SU-DHL-6 (cell line): Measurements from ENCODE around the gene CACNG8.

Experiments
- H2AFZ ChIP-seq: fragments of 200-600 bp; sonication (generic); 2 replicates; pipeline ENCODE4 v1.6.1; 2014; ENCODE audit warnings: low read depth, mild to moderate bottlenecking, moderate library complexity, mixed read lengths, antibody characterized with exemption, low read length; ENCODE audit not compliant: severe bottlenecking
- H3F3A ChIP-seq: fragments of 200-600 bp; shearing (Covaris generic); 2 replicates; pipeline ENCODE4 v1.6.0; 2016; ENCODE audit warnings: antibody characterized with exemption, mild to moderate bottlenecking; ENCODE audit not compliant: insufficient read depth
- H3K27ac ChIP-seq: fragments of 200-600 bp; sonication (generic); 2 replicates; pipeline ENCODE4 v1.5.1; 2016; ENCODE audit warnings: low read depth, mild to moderate bottlenecking, low read length, moderate library complexity, mixed read lengths
- H3K27me3 ChIP-seq: fragments of 200-600 bp; sonication (generic), shearing (Covaris generic); 2 replicates; pipeline ENCODE4 v1.6.0; 2014; ENCODE audit warnings: mild to moderate bottlenecking, low read length
- H3K36me3 ChIP-seq: fragments of 200-600 bp; sonication (generic); 2 replicates; pipeline ENCODE4 v1.6.1; 2014; ENCODE audit warnings: mild to moderate bottlenecking, low read length, mixed read lengths
- H3K4me2 ChIP-seq: fragments of 300-600, 200-600 bp; shearing (Covaris generic), sonication (generic); 2 replicates; pipeline ENCODE4 v1.6.0; 2014; ENCODE audit warnings: low read length, low read depth, mild to moderate bottlenecking; ENCODE audit not compliant: poor library complexity, severe bottlenecking
- H3K4me3 ChIP-seq: fragments of 200-600 bp; sonication (generic); 2 replicates; pipeline ENCODE4 v1.5.1; 2014; ENCODE audit warnings: antibody characterized with exemption, low read length, mild to moderate bottlenecking, mixed read lengths; ENCODE audit not compliant: insufficient read depth, poor library complexity, severe bottlenecking
- H3K79me2 ChIP-seq: fragments of 200-600 bp; sonication (generic); 2 replicates; pipeline ENCODE4 v1.6.1; 2014; ENCODE audit warnings: mild to moderate bottlenecking, low read length, moderate library complexity; ENCODE audit not compliant: insufficient read depth
- H3K9ac ChIP-seq: fragments of 200-600 bp; sonication (generic); 2 replicates; pipeline ENCODE4 v1.7.0; 2014; ENCODE audit warnings: mild to moderate bottlenecking, low read length
- H3K9me2 ChIP-seq: fragments of 200-600 bp; sonication (generic); replicated peaks from 2 replicates; pipeline ENCODE4 v1.6.1; 2014; ENCODE audit warnings: low read length; ENCODE audit not compliant: insufficient read depth
- H3K9me3 ChIP-seq: fragments of 200-600 bp; sonication (generic); 2 replicates; pipeline ENCODE4 v1.6.1; 2014; ENCODE audit warnings: low read length, mixed read lengths; ENCODE audit not compliant: insufficient read depth
- H4K20me1 ChIP-seq: fragments of 200-600 bp; sonication (generic); 2 replicates; pipeline ENCODE4 v1.6.1; 2014; ENCODE audit warnings: low read depth, mild to moderate bottlenecking, antibody characterized with exemption, low read length, moderate library complexity, mixed read lengths
- CTCF ChIP-seq: fragments of 200-600 bp; sonication (generic); IDR thresholded peaks from one replicate; pipeline ENCODE4 v1.5.1; 2017; ENCODE audit warnings: antibody characterized with exemption, mild to moderate bottlenecking, low read length, moderate library complexity; ENCODE audit not compliant: insufficient read depth, poor library complexity, severe bottlenecking
- EZH2phosphoT487 ChIP-seq: fragments of 200-600 bp; sonication (generic), shearing (Covaris generic); conservative IDR thresholded peaks from 2 replicates; pipeline ENCODE4 v1.6.1; 2018; ENCODE audit warnings: mild to moderate bottlenecking, antibody characterized with exemption, low read length, moderate library complexity, mixed read lengths

Gene CACNG8

DNA sequence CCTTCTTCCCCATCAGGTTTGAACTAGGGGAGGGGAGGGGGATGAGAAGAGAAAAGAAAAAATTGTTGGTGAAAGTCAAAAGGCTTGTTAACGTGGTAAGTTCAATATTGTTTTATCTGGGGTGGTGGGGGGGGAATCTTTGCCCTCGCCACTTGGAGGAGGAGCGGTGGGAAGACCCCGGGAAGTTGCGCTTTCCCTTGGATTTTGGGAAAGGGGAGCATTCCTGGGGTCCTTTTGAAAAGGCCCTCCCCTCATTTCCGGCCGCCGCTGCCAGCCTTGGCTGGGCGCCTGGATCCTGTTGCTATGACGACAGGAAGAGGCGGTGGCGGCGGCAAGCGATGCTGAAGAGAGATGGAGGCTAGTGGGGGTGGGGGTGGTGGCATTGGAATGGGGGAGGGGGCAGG is 4.6 kb upstream of the CACNG8 start:
- Histone ChIP-seq H3K79me2 (no peaks in the 10 kb centered on the region), H3K36me3 (no peaks in the 10 kb centered on the region), H3K4me3 (no peak overlapping the region), H4K20me1 (no peaks in the 10 kb centered on the region), H3K27me3 (no peaks in the 10 kb centered on the region), H2AFZ (no peak overlapping the region), H3K9ac (no peak overlapping the region), H3K9me3 (no peaks in the 10 kb centered on the region), H3F3A (no peaks in the 10 kb centered on the region), H3K27ac (no peak overlapping the region), H3K4me2 (no peak overlapping the region), H3K9me2 (no peaks in the 10 kb centered on the region)
- TF ChIP-seq EZH2phosphoT487 = no peak
- TF ChIP-seq CTCF = no peak

GRCh38 chr19:53958823-53959757 is 3.6 kb upstream of the CACNG8 start:
- Histone ChIP-seq H3K9ac (no peak overlapping the region), H4K20me1 (no peaks in the 10 kb centered on the region), H3K27me3 (no peaks in the 10 kb centered on the region), H3F3A (no peaks in the 10 kb centered on the region), H3K27ac (no peak overlapping the region), H3K79me2 (no peaks in the 10 kb centered on the region), H3K4me3 (no peak overlapping the region), H3K9me3 (no peaks in the 10 kb centered on the region), H3K36me3 (no peaks in the 10 kb centered on the region), H2AFZ (no peak overlapping the region), H3K4me2 (no peak overlapping the region), H3K9me2 (no peaks in the 10 kb centered on the region)
- TF ChIP-seq EZH2phosphoT487 (no peak), CTCF (no peak)

DNA sequence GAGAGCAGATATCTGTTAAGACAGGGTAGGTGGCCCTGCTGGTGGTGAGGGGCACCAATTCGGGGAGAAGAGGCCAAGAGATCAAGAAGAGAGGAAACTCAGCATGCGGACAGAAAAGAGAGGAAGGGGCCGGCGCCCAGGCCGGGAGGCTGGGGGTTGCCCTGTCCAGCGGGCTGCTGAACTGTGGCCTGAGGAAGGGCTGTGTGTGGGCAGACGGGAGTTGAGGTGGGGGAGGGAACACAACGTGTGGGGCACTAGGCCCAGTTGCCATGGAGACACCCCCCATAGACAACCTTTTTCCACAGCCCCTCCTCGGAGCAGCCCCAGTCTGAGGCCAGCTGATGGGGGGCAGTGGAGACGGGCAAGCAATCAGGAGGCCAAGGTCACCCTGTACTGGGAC is 2.5 kb upstream of the CACNG8 start:
- no peaks in the 10 kb centered on the region for H3K27me3 ChIP-seq
- H3K4me3 ChIP-seq = no peak overlapping the region
- no peaks in the 10 kb centered on the region for H3F3A ChIP-seq
- H4K20me1 ChIP-seq = no peaks in the 10 kb centered on the region
- no peak overlapping the region for H3K27ac ChIP-seq
- H3K9me2 ChIP-seq = no peaks in the 10 kb centered on the region
- H3K36me3 ChIP-seq = no peaks in the 10 kb centered on the region
- H3K79me2 ChIP-seq = no peaks in the 10 kb centered on the region
- no peaks in the 10 kb centered on the region for H3K9me3 ChIP-seq
- TF ChIP-seq EZH2phosphoT487 (no peak), CTCF (no peak)
- H2AFZ ChIP-seq = no peak overlapping the region
- H3K9ac ChIP-seq = no peak overlapping the region
- no peak overlapping the region for H3K4me2 ChIP-seq
